IPS DF 6.9 (cell line): ENCODE results near the gene ANKRD23.
A peak's percentile ranks its signal among the peaks of the same experiment; 100 is the strongest.

Experiments
- DNase-seq: peaks from one replicate; pipeline ENCODE4 v3.0.0-alpha.2; 2013; ENCODE audit warnings: low read depth, low spot score
- H3K27ac ChIP-seq: one replicate; pipeline ENCODE4 v1.5.1; 2013; ENCODE audit warnings: low read length, control low read depth
- H3K27me3 ChIP-seq: 2 replicates; pipeline ENCODE4 v1.6.1; 2013; ENCODE audit warnings: mild to moderate bottlenecking, low read length; ENCODE audit not compliant: control insufficient read depth, insufficient read depth
- H3K36me3 ChIP-seq: 2 replicates; pipeline ENCODE4 v1.6.1; 2013; ENCODE audit warnings: low read length; ENCODE audit not compliant: control insufficient read depth, insufficient read depth
- H3K4me1 ChIP-seq: 2 replicates; pipeline ENCODE4 v1.6.1; 2013; ENCODE audit warnings: low read length; ENCODE audit not compliant: control insufficient read depth, insufficient read depth
- H3K4me3 ChIP-seq: 2 replicates; pipeline ENCODE4 v1.5.1; 2013; ENCODE audit warnings: mild to moderate bottlenecking, low read length
- H3K9me3 ChIP-seq: 2 replicates; pipeline ENCODE4 v1.6.1; 2013; ENCODE audit warnings: low read length, inconsistent platforms; ENCODE audit not compliant: control insufficient read depth, insufficient read depth
- WGBS: extraction: QIAGEN DNeasy Blood & Tissue Kit; methylation state at CpG from one replicate; pipeline ENCODE4 v1.1.7; 2013; ENCODE audit warnings: mixed read lengths, missing lambda C conversion rate; ENCODE audit not compliant: insufficient read length, insufficient coverage; 5-methylcytosine and 5-hydroxymethylcytosine counted together

Gene ANKRD23

GRCh38 chr2:96823198-96823597 lies 20.6 kb downstream of the ANKRD23 start:
- Histone ChIP-seq H3K27ac (no peak overlapping the region), H3K9me3 (no peaks in the 10 kb centered on the region), H3K4me3 (no peak overlapping the region), H3K27me3 (no peaks in the 10 kb centered on the region), H3K36me3 (peaks cover 20% of the 10 kb centered on the region), H3K4me1 (no peaks in the 10 kb centered on the region)
- no peak for DNase-seq
- no CpG with 5 or more reads among the region's 11 CpGs for WGBS

GRCh38 chr2:96822786-96823185 lies 21.0 kb downstream of the ANKRD23 start:
- H3K4me1 ChIP-seq: 0 out of 2 replicates have a peak, but pooled peaks cover 1% of the 10 kb centered on the region
- peaks cover 17% of the 10 kb centered on the region for H3K36me3 ChIP-seq

GRCh38 chr2:96821113-96821675 lies 22.6 kb downstream of the ANKRD23 start:
- no CpG with 5 or more reads among the region's 11 CpGs for WGBS
- Histone ChIP-seq H3K36me3 (peaks cover 6% of the 10 kb centered on the region), H3K27me3 (no peaks in the 10 kb centered on the region)

More at GRCh38 chr2:96822786-96823185, 21.0 kb downstream of the ANKRD23 start:
- Histone ChIP-seq H3K27me3 (no peaks in the 10 kb centered on the region), H3K27ac (no peak overlapping the region), H3K4me3 (no peak overlapping the region), H3K9me3 (no peaks in the 10 kb centered on the region)
- DNase-seq: no peak
- no CpG with 5 or more reads among the region's 4 CpGs for WGBS

GRCh38 chr2:96819876-96820511 lies 23.8 kb downstream of the ANKRD23 start:
- Histone ChIP-seq H3K9me3 (no peaks in the 10 kb centered on the region), H3K27ac (no peak overlapping the region), H3K27me3 (no peaks in the 10 kb centered on the region), H3K4me3 (no peak overlapping the region), H3K36me3 (peaks cover under 1% of the 10 kb centered on the region), H3K4me1 (0 out of 2 replicates have a peak, but pooled peaks cover 1% of the 10 kb centered on the region)
- no CpG with 5 or more reads among the region's 12 CpGs for WGBS
- no peak for DNase-seq

More at GRCh38 chr2:96821113-96821675, 22.6 kb downstream of the ANKRD23 start:
- Histone ChIP-seq H3K4me1 (0 out of 2 replicates have a peak, but pooled peaks cover 1% of the 10 kb centered on the region), H3K4me3 (no peak overlapping the region), H3K27ac (no peak overlapping the region), H3K9me3 (no peaks in the 10 kb centered on the region)
- no peak for DNase-seq

- Histone ChIP-seq H3K36me3 (no peaks in the 10 kb centered on the region; the same call in none of the 2 replicates), H3K27ac (no peak overlapping the region), H3K4me1 (0 out of 2 replicates have a peak, but pooled peaks cover 1% of the 10 kb centered on the region), H3K9me3 (no peaks in the 10 kb centered on the region), H3K4me3 (no peak overlapping the region), H3K27me3 (no peaks in the 10 kb centered on the region)
- no peak for DNase-seq
- no CpG with 5 or more reads among the region's 10 CpGs for WGBS
Observed at GRCh38 chr2:96819128-96819875, 24.5 kb downstream of the ANKRD23 start.

- no CpG with 5 or more reads among the region's 8 CpGs for WGBS
- no peak for DNase-seq
- H3K4me3 ChIP-seq: no peak overlapping the region
- H3K27ac ChIP-seq: no peak overlapping the region
- no peaks in the 10 kb centered on the region; the same call in none of the 2 replicates for H3K36me3 ChIP-seq
- H3K27me3 ChIP-seq: no peaks in the 10 kb centered on the region
- no peaks in the 10 kb centered on the region for H3K9me3 ChIP-seq
- H3K4me1 ChIP-seq: 0 out of 2 replicates have a peak, but pooled peaks cover 1% of the 10 kb centered on the region
Observed at GRCh38 chr2:96817882-96818281, 25.9 kb downstream of the ANKRD23 start.

GRCh38 chr2:96816836-96817702 lies 26.8 kb downstream of the ANKRD23 start:
- H3K4me1 ChIP-seq: 0 out of 2 replicates have a peak, but pooled peaks cover 1% of the 10 kb centered on the region
- H3K9me3 ChIP-seq: no peaks in the 10 kb centered on the region
- no CpG with 5 or more reads among the region's 89 CpGs for WGBS
- H3K27ac ChIP-seq: no peak overlapping the region
- no peak for DNase-seq
- no peaks in the 10 kb centered on the region; the same call in 1 of the 2 replicates for H3K36me3 ChIP-seq
- no peaks in the 10 kb centered on the region for H3K27me3 ChIP-seq
- H3K4me3 ChIP-seq: peak overlapping the region; percentile 89

GRCh38 chr2:96816127-96816835 lies 27.5 kb downstream of the ANKRD23 start, which contains the start of gene CNNM3:
Gene CNNM3 (plus strand): TSS chr2:96816268. CDS start chr2:96816278, 10 bp downstream.
- 0 out of 2 replicates have a peak, but pooled peaks cover 1% of the 10 kb centered on the region for H3K4me1 ChIP-seq
- peak; percentile 82 for DNase-seq
- no peak within 1 kb of the TSS for H3K27ac ChIP-seq
- H3K4me3 ChIP-seq: peak within 1 kb of the TSS; percentile 89
- H3K36me3 ChIP-seq: no peaks in the 10 kb centered on the region; the same call in 1 of the 2 replicates
- H3K27me3 ChIP-seq: no peaks in the 10 kb centered on the region
- no peaks in the 10 kb centered on the region for H3K9me3 ChIP-seq
- WGBS: no CpG with 5 or more reads among the region's 103 CpGs

- H3K27me3 ChIP-seq: no peaks in the 10 kb centered on the region
- no peaks in the 10 kb centered on the region for H3K9me3 ChIP-seq
- 0 out of 2 replicates have a peak, but pooled peaks cover 1% of the 10 kb centered on the region for H3K4me1 ChIP-seq
- no peaks in the 10 kb centered on the region; the same call in 1 of the 2 replicates for H3K36me3 ChIP-seq
- no peak for DNase-seq
- peak overlapping the region; percentile 61; the same call in 1 of the 2 replicates for H3K4me3 ChIP-seq
- H3K27ac ChIP-seq: no peak overlapping the region
- no CpG with 5 or more reads among the region's 60 CpGs for WGBS
Observed at GRCh38 chr2:96815326-96816126, 28.3 kb downstream of the ANKRD23 start.
